Pancreas (tissue), 10 donors: ENCODE results near the gene FAM170B. TPM values are rescaled to one million over a fixed set of nuclear protein-coding genes. Genes with fewer than 3 reads are reported as not detected.

Experiments used
- ATAC-seq, 4 donors: fragments of 200-7000 bp; cut with Tn5 transposase; one replicate each; pipeline versions ENCODE4 v1.8.0 to v1.9.1; 2020; ENCODE audit warnings: mild to moderate bottlenecking in 4 of 4, moderate library complexity in 4 of 4
- DNase-seq, 6 donors: peaks; one replicate each; pipeline ENCODE4 v3.0.0-alpha.2; 2020
- FAIRE-seq: peaks from 2 replicates; lab custom pipeline; 2012; peaks lifted over from hg19 to GRCh38; lab: Jason Lieb, UNC
- H3K27ac ChIP-seq, 4 donors: fragments of 200-600 bp; sonication (generic); 1 replicate in 3 of 4; 2 replicates in 1 of 4; pipeline versions ENCODE4 v1.5.0 to v1.8.0; 2020
- H3K27me3 ChIP-seq, 4 donors: fragments of 200-600 bp; one replicate each; pipeline ENCODE4 v1.8.0; 2021
- H3K36me3 ChIP-seq, 3 donors: fragments of 200-600 bp; sonication (generic) in 1 of 3; one replicate each; pipeline versions ENCODE4 v1.5.0 to v1.8.0; 2020 to 2021
- H3K4me1 ChIP-seq, 3 donors: fragments of 200-600 bp; one replicate each; pipeline ENCODE4 v1.8.0; 2021
- H3K4me3 ChIP-seq, 4 donors: fragments of 200-600 bp; sonication (generic) in 2 of 4; one replicate each; pipeline versions ENCODE4 v1.5.0 to v1.8.0; 2020 to 2021
- H3K9me3 ChIP-seq, 4 donors: fragments of 200-600 bp; one replicate each; pipeline ENCODE4 v1.8.0; 2021
- CTCF ChIP-seq, 4 donors: fragments of 200-600 bp; sonication (generic) in 3 of 4; IDR thresholded peaks; one replicate each; pipeline versions ENCODE4 v1.5.0 to v1.8.0; 2021; ENCODE audit warnings: antibody characterized with exemption in 4 of 4
- WGBS, 2 donors: extraction: QIAGEN DNeasy Blood & Tissue Kit; methylation state at CpG; one replicate each; pipeline ENCODE4 v1.1.7; 2013; 5-methylcytosine and 5-hydroxymethylcytosine counted together
- intact Hi-C, 3 donors: fragments of 100-400 bp; cut with DNase I; formaldehyde crosslinking; loops; one replicate each; pipeline versions ENCODE4 v1.11.1 to v1.14.2; 2022
- polyA plus RNA-seq, 2 donors: library from polyadenylated mRNA; stranded (reverse); fragments of 200-250 nt; gene quantifications; one replicate each; pipeline ENCODE4 v1.2.3, GENCODE V29; 2013
- total RNA-seq, 6 donors: library from RNA; stranded (reverse); fragmentation: NEBNext Ultra II Directional in 4 of 6; extraction: Animal tissue kit (Norgen Biotek cat#: 25700) in 4 of 6; gene quantifications; one replicate each; pipeline versions ENCODE4 v1.2.1 to v1.2.4, GENCODE V29; 2021 to 2023
- donor health status: healthy with polysubstance abuse.
- donor health status: DM: no; HTN: no; CAD: no; lungs with moderate emphysema.
- donor health status: DM: no; HTN: no; CAD: no.
- donor health status: control.
- donor health status: control.
- donor health status: Bipolar disorder and iron deficiency.
- donor health status: DM: yes; HTN: yes; CAD: no.
- donor health status: DM: no; HTN: no; CAD: no.
- donor health status: DM: no; HTN: no; CAD: no.
- donor health status: DM: yes; HTN: yes; CAD: no.

FAM170B gene
- total and polyA plus RNA-seq, 8 donors, result not detected

DNA sequence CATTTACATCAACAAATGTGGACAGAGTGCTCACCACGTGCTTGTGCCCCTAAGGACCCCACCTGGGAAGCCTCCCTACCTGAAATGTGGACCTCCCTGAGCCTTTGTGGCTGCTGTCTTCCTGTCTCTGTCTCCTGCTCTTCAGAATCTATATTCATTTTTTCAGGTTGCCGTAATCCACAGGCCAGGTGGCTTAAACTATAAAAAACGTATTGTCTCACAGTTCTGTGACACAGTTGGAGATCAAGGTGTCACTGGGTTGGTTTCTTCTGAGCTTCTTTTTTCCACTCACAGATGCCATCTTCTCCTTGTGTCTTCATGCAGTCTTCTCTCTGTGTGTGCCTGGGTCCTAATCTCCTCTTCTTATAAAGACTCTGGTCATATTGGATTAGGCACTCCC, 12.9 kb downstream of the FAM170B start:
- WGBS, 2 donors, result 50 to 55% methylated on average over 3 of the region's 3 CpGs
- no peaks in the 10 kb centered on the region for H3K27me3 ChIP-seq
- ATAC-seq (no peak), DNase-seq (no peak), FAIRE-seq (no peak)
- H3K4me1 ChIP-seq, result no peaks in the 10 kb centered on the region
- H3K36me3 ChIP-seq, result no peaks in the 10 kb centered on the region
- H3K9me3 ChIP-seq, result no peaks in the 10 kb centered on the region
- H3K4me3 ChIP-seq, result no peak overlapping the region
- intact Hi-C loops, result no loop called here
- no peak overlapping the region for H3K27ac ChIP-seq
- no peak for TF ChIP-seq CTCF (IDR thresholded peaks at IDR 0.05)

DNA sequence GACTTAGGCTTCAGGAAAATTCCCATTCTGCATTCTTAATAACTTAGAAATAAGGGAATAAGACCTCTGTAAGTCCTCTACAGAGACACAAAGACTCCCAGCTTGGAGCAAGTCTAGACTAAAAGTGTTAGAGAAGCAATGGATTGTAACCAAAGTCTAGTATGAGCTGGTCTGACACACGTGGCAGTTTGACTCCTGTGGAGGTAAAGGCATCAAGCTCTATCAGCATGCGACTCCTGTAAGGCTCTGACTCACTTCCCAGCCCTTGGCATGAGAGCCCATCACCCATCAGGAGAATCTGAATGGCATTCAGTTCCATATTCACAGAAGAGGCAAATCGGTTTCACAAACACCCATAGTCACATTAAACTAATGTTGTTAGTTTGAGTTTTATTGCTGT, 14.1 kb downstream of the FAM170B start:
- ATAC-seq, result no peak
- Histone ChIP-seq H3K36me3 (no peaks in the 10 kb centered on the region), H3K9me3 (no peaks in the 10 kb centered on the region), H3K4me3 (no peak overlapping the region), H3K27me3 (no peaks in the 10 kb centered on the region), H3K27ac (no peak overlapping the region), H3K4me1 (no peaks in the 10 kb centered on the region)
- TF ChIP-seq CTCF (IDR thresholded peaks at IDR 0.05), result no peak
- 31 to 32% methylated on average over 3 of the region's 3 CpGs for WGBS, 2 donors
- FAIRE-seq, result no peak
- intact Hi-C loops, result no loop called here
- DNase-seq, result no peak

- 59 to 72% methylated on average over 6 of the region's 6 CpGs for WGBS, 2 donors
- TF ChIP-seq CTCF (IDR thresholded peaks at IDR 0.05), result no peak
- FAIRE-seq, result no peak
Measured at GRCh38 chr10:49118430-49119074, 15.3 kb downstream of the FAM170B start.

GRCh38 chr10:49117376-49118070, 16.3 kb downstream of the FAM170B start:
- no peak for ATAC-seq
- TF ChIP-seq CTCF (IDR thresholded peaks at IDR 0.05), result no peak
- 72 to 80% methylated on average over 4 of the region's 4 CpGs for WGBS, 2 donors
- DNase-seq, result no peak
- Histone ChIP-seq H3K9me3 (no peaks in the 10 kb centered on the region), H3K36me3 (no peaks in the 10 kb centered on the region), H3K27me3 (no peaks in the 10 kb centered on the region), H3K4me3 (no peak overlapping the region), H3K4me1 (no peaks in the 10 kb centered on the region), H3K27ac (no peak overlapping the region)
- FAIRE-seq, result no peak
- intact Hi-C loops, result no loop called here

More at GRCh38 chr10:49118430-49119074, 15.3 kb downstream of the FAM170B start:
- ATAC-seq (no peak), DNase-seq (no peak)
- Histone ChIP-seq H3K36me3 (no peaks in the 10 kb centered on the region), H3K27me3 (no peaks in the 10 kb centered on the region), H3K4me1 (no peaks in the 10 kb centered on the region), H3K27ac (no peak overlapping the region), H3K9me3 (no peaks in the 10 kb centered on the region), H3K4me3 (no peak overlapping the region)
- intact Hi-C loops, result no loop called here
